Suppressor macrophage treated with lipopolysaccharide for 4 hours (primary cell): ENCODE results near the gene CCIN.

Experiments
- DNase-seq: peaks from one replicate; pipeline ENCODE4 v3.0.0-alpha.2; 2020

CCIN gene

GRCh38 chr9:36193023-36193422 lies 23.8 kb downstream of the CCIN start:
- DNase-seq: peak; percentile 64

- DNase-seq: no peak
These were observed 25.3 kb downstream of the CCIN start for GRCh38 chr9:36194326-36195000.

GRCh38 chr9:36204906-36205547 lies 35.8 kb downstream of the CCIN start:
- DNase-seq: no peak

- no peak for DNase-seq
These were observed 37.8 kb downstream of the CCIN start for GRCh38 chr9:36207016-36207415.

- DNase-seq: no peak
These were observed 38.4 kb downstream of the CCIN start for GRCh38 chr9:36207546-36208012.

- DNase-seq: no peak
These were observed 39.5 kb downstream of the CCIN start for GRCh38 chr9:36208521-36209253.

- DNase-seq: no peak
These were observed 41.5 kb downstream of the CCIN start for GRCh38 chr9:36210722-36211121.

GRCh38 chr9:36211510-36211909 lies 42.3 kb downstream of the CCIN start:
- DNase-seq: no peak

- DNase-seq: no peak
These were observed 44.2 kb downstream of the CCIN start for GRCh38 chr9:36213387-36213786.

- DNase-seq: no peak
These were observed 44.8 kb downstream of the CCIN start for GRCh38 chr9:36213989-36214388.

GRCh38 chr9:36214571-36214970 lies 45.4 kb downstream of the CCIN start:
- DNase-seq: no peak

GRCh38 chr9:36217256-36217968 lies 48.2 kb downstream of the CCIN start:
- no peak for DNase-seq

- no peak for DNase-seq
These were observed 48.8 kb downstream of the CCIN start for GRCh38 chr9:36218011-36218410.

GRCh38 chr9:36218411-36218901 lies 49.3 kb downstream of the CCIN start:
- DNase-seq: no peak
